ENCODE measurements around the gene ARX.

DNA sequence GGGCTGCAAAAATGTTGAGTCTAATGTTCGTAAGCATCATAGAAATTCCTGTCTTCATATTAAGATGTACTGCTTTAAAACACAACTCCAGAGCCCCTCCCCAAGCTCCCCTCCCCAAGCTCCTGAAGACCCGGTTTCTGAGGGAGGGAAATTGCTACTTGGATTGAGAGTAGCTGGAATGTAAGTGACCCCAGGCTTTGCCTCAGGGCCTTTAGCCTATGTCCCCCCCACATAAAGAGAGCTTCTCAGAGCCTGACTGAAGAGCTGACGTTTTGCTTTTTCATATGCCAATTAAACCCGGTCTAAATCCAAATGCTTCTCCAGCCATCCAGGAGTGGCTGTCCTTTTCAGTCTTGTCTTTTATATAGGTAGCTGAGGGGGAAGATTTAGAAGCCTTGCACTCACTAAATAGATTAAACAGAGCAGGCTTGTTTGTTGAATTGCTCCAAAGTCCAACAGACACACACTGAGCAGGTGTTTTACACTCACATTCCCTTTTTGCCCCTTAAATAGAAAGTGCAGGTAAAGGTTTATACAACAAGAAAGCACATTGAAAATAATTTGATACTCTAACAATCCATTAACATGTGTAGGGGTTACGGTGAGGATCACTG lies 19.6 kb downstream of the ARX start:
- TF ChIP-seq CTCF (conservative IDR thresholded peaks at IDR 0.05; ENCODE audit: low read depth, low read length) (no peak), EZH2phosphoT487 (IDR thresholded peaks at IDR 0.05; ENCODE audit: borderline replicate concordance, low read length) (no peak), EZH2 (IDR thresholded peaks at IDR 0.05; ENCODE audit: low read length, unreplicated experiment) (no peak)

All from PC-3 (cell line).